A673 (cell line): Measurements from ENCODE around the gene ZNF157. TPM values are rescaled to one million over a fixed set of nuclear protein-coding genes. Genes with fewer than 3 reads are reported as not detected.
A peak's percentile ranks its signal among the peaks of the same experiment; 100 is the strongest.

Experiments
- BruUV-seq: library from RNA; stranded (reverse); fragments of 400-500 nt; replicated peaks from 2 replicates; lab custom pipeline; 2021; lab: Mats Ljungman, UMichigan
- CTCF ChIA-PET: fragments of 300-600 bp; sonication (Branson Sonifier 250); formaldehyde crosslinking; loops from one replicate; lab custom pipeline; 2022; ENCODE audit warnings: antibody characterized with exemption; lab: Charles Lee
- POLR2A ChIA-PET: fragments of 300-600 bp; sonication (Branson Sonifier 250); formaldehyde crosslinking; loops from one replicate; lab custom pipeline; 2022; ENCODE audit warnings: antibody characterized with exemption; ENCODE audit not compliant: low non-redundant PET; lab: Charles Lee
- DNase-seq: peaks from one replicate; pipeline ENCODE4 v3.0.0-alpha.2; 2015; ENCODE audit warnings: low spot score
- H3K27ac ChIP-seq: fragments of 200-600 bp; sonication (generic); 2 replicates; pipeline ENCODE4 v1.5.1; 2016; ENCODE audit warnings: mixed run types, low read depth, mild to moderate bottlenecking, mixed read lengths, antibody characterized with exemption, low read length; ENCODE audit not compliant: poor library complexity, severe bottlenecking
- H3K27me3 ChIP-seq: fragments of 200-600 bp; sonication (generic); replicated peaks from 2 replicates; pipeline ENCODE4 v1.6.1; 2017; ENCODE audit warnings: mixed run types, low read depth, mild to moderate bottlenecking, mixed read lengths, antibody characterized with exemption, low read length; ENCODE audit not compliant: insufficient read depth, poor library complexity
- H3K36me3 ChIP-seq: fragments of 200-600 bp; sonication (generic); 2 replicates; pipeline ENCODE4 v1.6.1; 2016; ENCODE audit warnings: mixed run types, mild to moderate bottlenecking, mixed read lengths, antibody characterized with exemption, low read length; ENCODE audit not compliant: insufficient read depth, poor library complexity, severe bottlenecking
- H3K4me1 ChIP-seq: fragments of 200-600 bp; sonication (generic); 2 replicates; pipeline ENCODE4 v1.6.1; 2017; ENCODE audit warnings: mixed run types, mild to moderate bottlenecking, mixed read lengths, antibody characterized with exemption, low read length; ENCODE audit not compliant: insufficient read depth, poor library complexity, severe bottlenecking
- H3K4me3 ChIP-seq: fragments of 200-600 bp; sonication (generic); 2 replicates; pipeline ENCODE4 v1.5.1; 2016; ENCODE audit warnings: low read depth, mixed run types, mild to moderate bottlenecking, mixed read lengths, low read length; ENCODE audit not compliant: poor library complexity, severe bottlenecking
- H3K9me3 ChIP-seq: fragments of 200-600 bp; sonication (generic); 2 replicates; pipeline ENCODE4 v1.6.1; 2016; ENCODE audit warnings: mixed run types, low read depth, mild to moderate bottlenecking, mixed read lengths, antibody characterized with exemption, low read length; ENCODE audit not compliant: poor library complexity, severe bottlenecking
- EZH2 ChIP-seq: fragments of 200-600 bp; sonication (generic); IDR thresholded peaks from 2 replicates; pipeline ENCODE4 v1.6.1; 2017; ENCODE audit warnings: borderline replicate concordance, low read depth, mild to moderate bottlenecking, mixed read lengths, antibody characterized with exemption, low read length; ENCODE audit not compliant: poor library complexity, severe bottlenecking
- intact Hi-C: fragments of 100-400 bp; cut with micrococcal nuclease; formaldehyde crosslinking; loops from one replicate; pipeline ENCODE4 v1.10.0; 2022; ENCODE audit not compliant: unreplicated experiment
- total RNA-seq: library from RNA; stranded (reverse); gene quantifications from 2 replicates; pipeline ENCODE4 v1.2.3, GENCODE V29; 2021
- TF ChIP-seq, protein P1 (sequence below): fragments of 300-800, 200-600 bp; sonication (generic); conservative IDR thresholded peaks from 2 replicates; pipeline ENCODE4 v1.5.1; 2017; ENCODE audit warnings: low read depth, mild to moderate bottlenecking, antibody characterized with exemption, low read length, moderate library complexity, mixed read lengths

Gene ZNF157
- total RNA-seq, 1 experiment from 2014 or later = not detected

DNA sequence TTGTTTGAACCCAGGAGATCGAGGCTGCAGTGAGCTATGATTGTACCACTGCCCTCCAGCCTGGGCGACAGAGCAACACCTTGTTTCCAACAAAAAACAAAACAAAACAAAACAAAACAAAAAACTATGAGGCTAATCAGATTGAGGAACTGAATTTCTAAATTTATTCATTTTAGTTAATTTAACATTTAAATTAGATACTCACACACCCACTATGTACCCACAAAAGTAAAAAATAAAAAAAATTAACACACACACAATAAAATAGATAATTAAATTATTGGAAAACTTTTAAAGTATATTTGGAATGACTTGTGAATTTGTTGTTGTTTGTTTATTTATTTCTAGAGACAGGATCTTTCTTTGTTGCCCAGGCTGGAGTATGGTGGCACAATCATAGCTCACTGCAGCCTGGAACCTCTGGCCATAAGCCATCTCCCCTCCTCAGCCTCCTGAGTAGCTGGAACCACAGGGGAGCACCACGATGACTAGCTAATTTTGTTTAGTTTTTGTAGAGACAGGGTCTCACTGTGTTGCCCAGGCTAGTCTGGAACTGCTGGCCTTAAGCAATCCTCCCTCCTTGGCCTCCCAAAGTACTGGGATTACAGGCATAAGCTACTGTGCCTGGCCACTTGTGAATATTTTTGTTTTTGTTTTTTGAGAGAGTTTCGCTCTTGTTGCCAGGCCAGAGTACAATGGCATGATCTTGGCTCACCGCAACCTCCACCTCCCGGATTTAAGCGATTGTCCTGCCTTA lies 9.8 kb upstream of the ZNF157 start:
- TF ChIP-seq, protein P1, sequence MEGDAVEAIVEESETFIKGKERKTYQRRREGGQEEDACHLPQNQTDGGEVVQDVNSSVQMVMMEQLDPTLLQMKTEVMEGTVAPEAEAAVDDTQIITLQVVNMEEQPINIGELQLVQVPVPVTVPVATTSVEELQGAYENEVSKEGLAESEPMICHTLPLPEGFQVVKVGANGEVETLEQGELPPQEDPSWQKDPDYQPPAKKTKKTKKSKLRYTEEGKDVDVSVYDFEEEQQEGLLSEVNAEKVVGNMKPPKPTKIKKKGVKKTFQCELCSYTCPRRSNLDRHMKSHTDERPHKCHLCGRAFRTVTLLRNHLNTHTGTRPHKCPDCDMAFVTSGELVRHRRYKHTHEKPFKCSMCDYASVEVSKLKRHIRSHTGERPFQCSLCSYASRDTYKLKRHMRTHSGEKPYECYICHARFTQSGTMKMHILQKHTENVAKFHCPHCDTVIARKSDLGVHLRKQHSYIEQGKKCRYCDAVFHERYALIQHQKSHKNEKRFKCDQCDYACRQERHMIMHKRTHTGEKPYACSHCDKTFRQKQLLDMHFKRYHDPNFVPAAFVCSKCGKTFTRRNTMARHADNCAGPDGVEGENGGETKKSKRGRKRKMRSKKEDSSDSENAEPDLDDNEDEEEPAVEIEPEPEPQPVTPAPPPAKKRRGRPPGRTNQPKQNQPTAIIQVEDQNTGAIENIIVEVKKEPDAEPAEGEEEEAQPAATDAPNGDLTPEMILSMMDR = no peak
- no peak for TF ChIP-seq EZH2
- no TSS peak for BruUV-seq
- intact Hi-C loops = no loop called here
- H3K27me3 ChIP-seq = no peaks in the 10 kb centered on the region
- no peaks in the 10 kb centered on the region for H3K9me3 ChIP-seq
- POLR2A ChIA-PET = no interaction called here
- H3K36me3 ChIP-seq = no peaks in the 10 kb centered on the region
- H3K4me1 ChIP-seq = no peaks in the 10 kb centered on the region
- no peak overlapping the region for H3K27ac ChIP-seq
- no peak overlapping the region for H3K4me3 ChIP-seq
- CTCF ChIA-PET = no interaction called here
- DNase-seq = no peak

GRCh38 chrX:47361538-47362511 lies 8.6 kb upstream of the ZNF157 start:
- CTCF ChIA-PET = no interaction called here
- POLR2A ChIA-PET = no interaction called here
- no peaks in the 10 kb centered on the region for H3K27me3 ChIP-seq
- H3K9me3 ChIP-seq = no peaks in the 10 kb centered on the region
- intact Hi-C loops = no loop called here
- no TSS peak for BruUV-seq
- H3K36me3 ChIP-seq = no peaks in the 10 kb centered on the region
- TF ChIP-seq, protein P1 = no peak
- no peak for TF ChIP-seq EZH2
- H3K4me1 ChIP-seq = no peaks in the 10 kb centered on the region
- H3K4me3 ChIP-seq = no peak overlapping the region
- peak; percentile 59 for DNase-seq
- no peak overlapping the region for H3K27ac ChIP-seq

DNA sequence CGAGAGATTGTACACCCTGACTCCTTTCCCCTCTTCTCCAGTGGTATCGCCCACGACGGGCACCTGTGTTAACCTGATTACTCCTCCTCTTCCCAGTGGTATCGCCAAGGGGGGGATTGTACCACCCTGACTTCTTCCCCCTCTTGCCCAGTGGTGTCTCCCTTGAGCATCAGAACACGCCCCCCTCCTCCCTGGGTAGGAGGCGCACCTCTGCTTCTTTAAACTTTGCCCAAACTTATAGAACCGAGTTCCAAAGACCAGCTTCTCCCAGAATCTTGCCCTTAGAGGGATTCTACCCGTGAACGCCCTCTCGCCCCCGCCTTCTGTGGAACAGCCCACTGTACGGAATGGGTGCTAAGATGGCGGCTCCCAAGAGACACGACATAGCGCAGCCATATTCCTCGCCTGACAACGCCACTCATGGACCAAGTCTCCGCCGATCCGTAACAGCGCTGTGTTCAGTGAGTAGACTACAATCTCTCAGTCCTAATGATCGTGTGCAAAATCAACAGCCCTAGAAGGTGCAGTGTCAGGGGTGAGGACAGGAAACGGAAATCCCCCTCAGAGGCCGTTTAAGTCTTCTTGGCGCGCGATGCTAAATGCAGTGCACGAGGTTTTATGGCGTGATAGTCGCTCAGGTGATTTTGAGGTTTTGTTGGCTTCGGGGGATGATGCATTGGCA lies 4.2 kb upstream of the ZNF157 start:
- TF ChIP-seq, protein P1 = no peak
- no peak for TF ChIP-seq EZH2
- BruUV-seq = no TSS peak
- Histone ChIP-seq H3K9me3 (no peaks in the 10 kb centered on the region), H3K4me3 (peak overlapping the region; percentile 39), H3K27me3 (no peaks in the 10 kb centered on the region), H3K4me1 (no peaks in the 10 kb centered on the region), H3K27ac (no peak overlapping the region), H3K36me3 (no peaks in the 10 kb centered on the region)
- ChIA-PET CTCF (no interaction called here), POLR2A (no interaction called here)
- peak; percentile 84 for DNase-seq
- intact Hi-C loops = no loop called here
